IMR-90 (cell line): ENCODE results near the gene LCNL1.

Experiments used
- CTCF ChIP-seq: conservative IDR thresholded peaks from 2 replicates; pipeline ENCODE4 v1.5.1; 2012; ENCODE audit warnings: mild to moderate bottlenecking, low read depth, low read length, improper control_type of control experiment
- MAZ ChIP-seq: IDR thresholded peaks from 2 replicates; pipeline ENCODE4 v1.6.1; 2012; ENCODE audit warnings: low read depth, mild to moderate bottlenecking, low read length, improper control_type of control experiment, moderate library complexity, borderline replicate concordance
- MXI1 ChIP-seq: IDR thresholded peaks from 2 replicates; pipeline ENCODE4 v1.6.1; 2012; ENCODE audit warnings: low read depth, mild to moderate bottlenecking, low read length, moderate library complexity, borderline replicate concordance
- NFE2L2 ChIP-seq: fragments of 150-350 bp; IDR thresholded peaks from 2 replicates; pipeline ENCODE4 v1.6.1; 2016; ENCODE audit warnings: low read depth, mild to moderate bottlenecking, low read length
- POLR2A ChIP-seq: IDR thresholded peaks from 2 replicates; pipeline ENCODE4 v1.6.1; 2012; ENCODE audit warnings: mild to moderate bottlenecking, low read depth, low read length
- RCOR1 ChIP-seq: IDR thresholded peaks from 2 replicates; pipeline ENCODE4 v1.6.1; 2012; ENCODE audit warnings: mild to moderate bottlenecking, low read length, improper control_type of control experiment; ENCODE audit not compliant: insufficient replicate concordance
- RFX5 ChIP-seq: IDR thresholded peaks from 2 replicates; pipeline ENCODE4 v1.8.0; 2012; ENCODE audit warnings: low read depth, mild to moderate bottlenecking, low read length, moderate library complexity
- SMC3 ChIP-seq: fragments of 150-350 bp; IDR thresholded peaks from 2 replicates; pipeline ENCODE4 v1.6.1; 2016; ENCODE audit warnings: low read depth, mild to moderate bottlenecking, antibody characterized with exemption, low read length, moderate library complexity

GRCh38 chr9:136946228-136947027 lies 36.4 kb upstream of the LCNL1 start:
- no peak for TF ChIP-seq CTCF
- no peak for TF ChIP-seq POLR2A
- no peak for TF ChIP-seq RCOR1
- no peak for TF ChIP-seq RFX5
- TF ChIP-seq NFE2L2, result no peak
- TF ChIP-seq MXI1, result no peak
- TF ChIP-seq SMC3, result no peak
- no peak for TF ChIP-seq MAZ
